Caco-2 (cell line): ENCODE measurements around the gene LHX3. TPM values are rescaled to one million over a fixed set of nuclear protein-coding genes. Genes with fewer than 3 reads are reported as not detected.

Source experiments
- BruUV-seq: library from RNA; stranded (reverse); fragments of 400-500 nt; replicated peaks from 2 replicates; lab custom pipeline; 2021; lab: Mats Ljungman, UMichigan
- CTCF ChIA-PET: fragments of 300-600 bp; sonication (Branson Sonifier 250); formaldehyde crosslinking; loops from one replicate; lab custom pipeline; 2022; ENCODE audit warnings: antibody characterized with exemption; lab: Charles Lee
- POLR2A ChIA-PET: fragments of 300-600 bp; sonication (Branson Sonifier 250); formaldehyde crosslinking; loops from one replicate; lab custom pipeline; 2022; ENCODE audit warnings: antibody characterized with exemption; lab: Charles Lee
- DNase-seq, 2 experiments: peaks; one replicate each; pipeline versions ENCODE4 v3.0.0 to v3.0.0-alpha.2; 2020 to 2022
- H3K27me3 ChIP-seq: replicated peaks from 2 replicates; pipeline ENCODE4 v1.6.0; 2011; ENCODE audit warnings: low read length; ENCODE audit not compliant: control insufficient read depth, insufficient read depth
- H3K36me3 ChIP-seq: 2 replicates; pipeline ENCODE4 v1.5.1; 2011; ENCODE audit warnings: low read length; ENCODE audit not compliant: control insufficient read depth, insufficient read depth
- H3K4me1 ChIP-seq: fragments of 250-450 bp; sonication (Bioruptor Pico); 2 replicates; pipeline ENCODE4 v1.5.1; 2020; ENCODE audit warnings: mild to moderate bottlenecking
- H3K4me3 ChIP-seq: 2 replicates; pipeline ENCODE4 v1.5.1; 2011; ENCODE audit warnings: low read depth, mild to moderate bottlenecking, control low read depth, low read length
- H3K9me3 ChIP-seq: fragments of 250-450 bp; sonication (Bioruptor Pico); 2 replicates; pipeline ENCODE4 v1.5.1; 2020; ENCODE audit warnings: mild to moderate bottlenecking, moderate library complexity
- H3K27ac Mint-ChIP-seq: one replicate; pipeline ENCODE4 v1.8.0; 2022; ENCODE audit warnings: mixed read lengths; ENCODE audit not compliant: unreplicated experiment
- H3K27me3 Mint-ChIP-seq: one replicate; pipeline ENCODE4 v1.8.0; 2022; ENCODE audit warnings: mixed read lengths; ENCODE audit not compliant: insufficient read depth, unreplicated experiment
- H3K36me3 Mint-ChIP-seq: one replicate; pipeline ENCODE4 v1.8.0; 2022; ENCODE audit warnings: mild to moderate bottlenecking, mixed read lengths; ENCODE audit not compliant: insufficient read depth, unreplicated experiment
- H3K4me1 Mint-ChIP-seq: one replicate; pipeline ENCODE4 v1.8.0; 2022; ENCODE audit warnings: low read depth, mixed read lengths; ENCODE audit not compliant: unreplicated experiment
- H3K4me3 Mint-ChIP-seq: one replicate; pipeline ENCODE4 v1.8.0; 2022; ENCODE audit warnings: mild to moderate bottlenecking, moderate library complexity, mixed read lengths; ENCODE audit not compliant: unreplicated experiment
- H3K9me3 Mint-ChIP-seq: one replicate; pipeline ENCODE4 v1.8.0; 2022; ENCODE audit warnings: mixed read lengths; ENCODE audit not compliant: unreplicated experiment
- CTCF ChIP-seq, 2 experiments: fragments of 200-600 bp in 1 of 2; IDR thresholded peaks; 1 replicate in 1 of 2; 2 replicates in 1 of 2; pipeline versions ENCODE4 v1.5.1 to v1.8.0; 2011 to 2022; ENCODE audit warnings: antibody characterized with exemption in 1 of 2, control low read depth in 1 of 2, inconsistent platforms in 1 of 2, low read depth in 1 of 2, low read length in 1 of 2, mild to moderate bottlenecking in 1 of 2, moderate library complexity in 1 of 2; ENCODE audit not compliant: insufficient read depth in 1 of 2, severe bottlenecking in 1 of 2, unreplicated experiment in 1 of 2
- intact Hi-C: fragments of 100-400 bp; cut with micrococcal nuclease; formaldehyde crosslinking; loops from one replicate; pipeline ENCODE4 v1.10.0; 2022; ENCODE audit not compliant: unreplicated experiment
- total RNA-seq: library from RNA; stranded (reverse); gene quantifications from 2 replicates; pipeline ENCODE4 v1.2.3, GENCODE V29; 2022

LHX3 gene
- total RNA-seq, 1 experiment from 2014 or later: 1.2 TPM

DNA sequence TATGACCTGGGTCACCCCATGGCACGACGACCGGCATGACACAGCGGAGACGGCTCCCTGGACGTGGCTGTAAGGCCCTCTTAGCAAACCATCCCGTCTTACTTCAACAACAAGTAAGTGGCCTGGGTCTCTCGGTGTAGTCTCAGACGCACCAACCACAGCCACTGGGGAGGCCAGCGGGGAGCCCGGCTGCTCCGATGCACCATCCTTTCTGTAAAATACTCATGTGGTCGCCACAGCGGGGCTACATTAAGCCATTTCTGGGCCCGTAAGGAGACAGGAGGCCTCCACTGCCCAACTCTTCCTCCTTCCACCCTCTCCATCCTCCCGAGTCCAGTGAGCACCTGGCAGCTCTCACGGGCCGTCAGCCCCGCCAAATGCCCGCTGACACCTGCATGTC is 36.0 kb upstream of the LHX3 start:
- POLR2A ChIA-PET: no interaction called here
- Histone ChIP-seq H3K36me3 (peaks cover 1% of the 10 kb centered on the region; the same call in 1 of the 2 replicates), H3K4me1 (peaks cover 7% of the 10 kb centered on the region), H3K27me3 (no peaks in the 10 kb centered on the region), H3K4me3 (no peak overlapping the region), H3K9me3 (no peaks in the 10 kb centered on the region)
- no peak for DNase-seq
- no peak overlapping the region for H3K27ac Mint-ChIP-seq
- H3K4me1 Mint-ChIP-seq: peaks cover 22% of the 10 kb centered on the region
- CTCF ChIA-PET: no interaction called here
- no peak for TF ChIP-seq CTCF (IDR thresholded peaks at IDR 0.05; ENCODE audit: insufficient read depth in 1 of 2, low read depth in 1 of 2, low read length in 1 of 2, severe bottlenecking in 1 of 2, unreplicated experiment in 1 of 2)
- no peaks in the 10 kb centered on the region for H3K27me3 Mint-ChIP-seq
- intact Hi-C loops: no loop called here
- no peak overlapping the region for H3K4me3 Mint-ChIP-seq
- H3K9me3 Mint-ChIP-seq: no peaks in the 10 kb centered on the region
- H3K36me3 Mint-ChIP-seq: peaks cover 12% of the 10 kb centered on the region
- no TSS peak for BruUV-seq

GRCh38 chr9:136239983-136240330 is 35.0 kb upstream of the LHX3 start:
- H3K27ac Mint-ChIP-seq: no peak overlapping the region
- intact Hi-C loops: no loop called here
- no peaks in the 10 kb centered on the region for H3K9me3 Mint-ChIP-seq
- Histone ChIP-seq H3K36me3 (peaks cover 1% of the 10 kb centered on the region), H3K4me1 (peaks cover 7% of the 10 kb centered on the region), H3K27me3 (no peaks in the 10 kb centered on the region), H3K9me3 (no peaks in the 10 kb centered on the region), H3K4me3 (no peak overlapping the region)
- CTCF ChIA-PET: no interaction called here
- no TSS peak for BruUV-seq
- no peak for DNase-seq
- H3K27me3 Mint-ChIP-seq: no peaks in the 10 kb centered on the region
- H3K4me3 Mint-ChIP-seq: no peak overlapping the region
- POLR2A ChIA-PET: no interaction called here
- no peak for TF ChIP-seq CTCF (IDR thresholded peaks at IDR 0.05; ENCODE audit: insufficient read depth in 1 of 2, low read depth in 1 of 2, low read length in 1 of 2, severe bottlenecking in 1 of 2, unreplicated experiment in 1 of 2)
- peaks cover 20% of the 10 kb centered on the region for H3K4me1 Mint-ChIP-seq
- H3K36me3 Mint-ChIP-seq: peaks cover 17% of the 10 kb centered on the region

DNA sequence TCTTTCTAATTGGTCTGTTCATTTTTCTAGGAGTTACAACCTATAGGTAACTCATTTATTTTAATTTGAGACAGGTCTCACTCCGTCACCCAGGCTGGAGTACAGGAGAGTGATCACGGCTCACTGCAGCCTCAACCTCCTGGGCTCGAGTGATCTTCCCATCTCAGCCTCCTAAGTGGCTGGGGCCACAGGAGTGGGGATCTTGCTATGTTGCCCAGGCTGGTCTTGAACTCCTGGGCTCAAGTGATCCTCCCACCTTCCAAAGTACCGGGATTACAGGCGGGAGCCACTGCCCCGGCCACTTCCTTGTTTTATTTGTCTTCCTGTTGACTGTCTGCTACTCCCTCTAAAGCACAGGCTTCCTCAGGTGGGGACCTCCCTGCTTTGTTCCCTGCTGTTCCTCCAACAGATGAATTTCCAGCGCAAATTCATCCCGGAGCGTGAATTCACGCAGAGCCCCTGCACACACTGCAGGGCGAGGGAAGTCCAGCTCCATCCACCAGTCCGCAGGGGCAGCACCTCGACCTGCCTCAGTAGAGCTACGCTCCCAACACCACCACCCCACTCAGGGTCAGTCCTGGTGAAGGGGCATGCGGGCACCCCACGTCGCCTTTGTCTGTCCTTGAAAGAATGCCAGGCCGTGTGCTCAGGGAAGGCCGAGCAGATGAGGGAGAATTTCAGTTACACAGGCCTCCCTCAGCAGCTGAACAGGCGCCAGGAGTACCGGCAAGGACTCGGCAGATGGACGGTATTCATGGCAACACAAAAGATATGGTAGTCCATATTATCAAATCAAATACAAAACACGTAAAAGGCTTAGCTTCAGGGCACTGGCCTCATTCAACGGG is 34.4 kb upstream of the LHX3 start:
- Mint-ChIP-seq H3K9me3 (no peaks in the 10 kb centered on the region), H3K27ac (peak overlapping the region; percentile 42)
- POLR2A ChIA-PET: no interaction called here

More for the DNA sequence above, 34.4 kb upstream of the LHX3 start:
- Mint-ChIP-seq H3K4me1 (peaks cover 14% of the 10 kb centered on the region), H3K27me3 (no peaks in the 10 kb centered on the region), H3K4me3 (no peak overlapping the region), H3K36me3 (peaks cover 18% of the 10 kb centered on the region)
- no peak for DNase-seq
- peaks cover 1% of the 10 kb centered on the region for H3K36me3 ChIP-seq
- no peak for TF ChIP-seq CTCF (IDR thresholded peaks at IDR 0.05; ENCODE audit: insufficient read depth in 1 of 2, low read depth in 1 of 2, low read length in 1 of 2, severe bottlenecking in 1 of 2, unreplicated experiment in 1 of 2)
- BruUV-seq: no TSS peak
- intact Hi-C loops: no loop called here
- no peaks in the 10 kb centered on the region for H3K27me3 ChIP-seq
- no peak overlapping the region for H3K4me3 ChIP-seq
- no peaks in the 10 kb centered on the region for H3K9me3 ChIP-seq
- CTCF ChIA-PET: no interaction called here
- H3K4me1 ChIP-seq: peaks cover 4% of the 10 kb centered on the region
